Naive thymus-derived CD4-positive, alpha-beta T cell (primary cell): ENCODE results near the gene EPHB4. TPM values are rescaled to one million over a fixed set of nuclear protein-coding genes. Genes with fewer than 3 reads are reported as not detected.

Experiments
- ATAC-seq: fragments of 150-1000 bp; cut with Tn5 transposase; 2 replicates; pipeline ENCODE4 v1.10.0; 2021; ENCODE audit warnings: mild to moderate bottlenecking, moderate library complexity
- CTCF ChIA-PET: fragments of 350-600 bp; sonication (Branson Sonifier 250); formaldehyde crosslinking; loops from one replicate; lab custom pipeline; 2021; ENCODE audit warnings: antibody characterized with exemption; lab: Charles Lee
- POLR2A ChIA-PET: fragments of 350-600 bp; sonication (Branson Sonifier 250); formaldehyde crosslinking; loops from one replicate; lab custom pipeline; 2021; ENCODE audit warnings: antibody characterized with exemption, inconsistent platforms; lab: Charles Lee
- DNase-seq, 9 donors: peaks; one replicate each; pipeline versions ENCODE4 v3.0.0 to v3.0.0-alpha.2; 2020 to 2022; ENCODE audit warnings: mixed read lengths in 1 of 9
- H3K27ac ChIP-seq: one replicate; pipeline ENCODE4 v1.7.0; 2013; ENCODE audit warnings: mild to moderate bottlenecking, low read depth, low read length, moderate library complexity
- H3K27me3 ChIP-seq, 2 donors: one replicate each; pipeline ENCODE4 v1.7.0; 2013; ENCODE audit warnings: low read length in 2 of 2, mild to moderate bottlenecking in 2 of 2, moderate library complexity in 2 of 2; ENCODE audit not compliant: control insufficient read depth in 2 of 2, insufficient read depth in 2 of 2
- H3K36me3 ChIP-seq, 3 experiments: 1 replicate in 2 of 3; 2 replicates in 1 of 3; pipeline ENCODE4 v1.7.0; 2013; ENCODE audit warnings: low read length in 3 of 3, mild to moderate bottlenecking in 3 of 3, moderate library complexity in 1 of 3; ENCODE audit not compliant: insufficient read depth in 3 of 3, control insufficient read depth in 2 of 3
- H3K4me1 ChIP-seq, 2 donors: one replicate each; pipeline ENCODE4 v1.7.0; 2013; ENCODE audit warnings: low read length in 2 of 2, mild to moderate bottlenecking in 2 of 2, moderate library complexity in 1 of 2; ENCODE audit not compliant: control insufficient read depth in 2 of 2, insufficient read depth in 2 of 2
- H3K4me3 ChIP-seq: 2 replicates; pipeline ENCODE4 v1.7.0; 2013; ENCODE audit warnings: mild to moderate bottlenecking, low read length
- H3K9me3 ChIP-seq, 3 experiments: 1 replicate in 2 of 3; 2 replicates in 1 of 3; pipeline ENCODE4 v1.7.0; 2013; ENCODE audit warnings: low read length in 3 of 3; ENCODE audit not compliant: control insufficient read depth in 2 of 3
- H3K27ac Mint-ChIP-seq, 9 donors: one replicate each; pipeline ENCODE4 v1.8.0; 2020 to 2022; ENCODE audit warnings: mixed read lengths in 9 of 9, mild to moderate bottlenecking in 8 of 9, moderate library complexity in 5 of 9, inconsistent platforms in 2 of 9
- H3K27me3 Mint-ChIP-seq, 5 donors: one replicate each; pipeline ENCODE4 v1.8.0; 2021 to 2022; ENCODE audit warnings: mixed read lengths in 5 of 5, mild to moderate bottlenecking in 1 of 5
- H3K36me3 Mint-ChIP-seq, 5 donors: one replicate each; pipeline ENCODE4 v1.8.0; 2020 to 2022; ENCODE audit warnings: mixed read lengths in 5 of 5, mild to moderate bottlenecking in 3 of 5, inconsistent platforms in 1 of 5
- H3K4me1 Mint-ChIP-seq, 7 donors: one replicate each; pipeline ENCODE4 v1.8.0; 2020 to 2022; ENCODE audit warnings: mixed read lengths in 7 of 7, mild to moderate bottlenecking in 3 of 7, inconsistent platforms in 1 of 7
- H3K4me3 Mint-ChIP-seq, 10 donors: one replicate each; pipeline ENCODE4 v1.8.0; 2020 to 2022; ENCODE audit warnings: mild to moderate bottlenecking in 10 of 10, mixed read lengths in 10 of 10, moderate library complexity in 6 of 10, inconsistent platforms in 2 of 10
- H3K9me3 Mint-ChIP-seq, 11 donors: one replicate each; pipeline ENCODE4 v1.8.0; 2020 to 2022; ENCODE audit warnings: mixed read lengths in 11 of 11, mild to moderate bottlenecking in 4 of 11, inconsistent platforms in 1 of 11, moderate library complexity in 1 of 11
- intact Hi-C, 2 donors: fragments of 100-400 bp; cut with micrococcal nuclease; formaldehyde crosslinking; loops; one replicate each; pipeline ENCODE4 v1.15.1; 2023
- polyA plus RNA-seq, 2 donors: library from polyadenylated mRNA; unstranded; fragments of 300-500 nt; fragmentation: Illumina TruSeq; gene quantifications; one replicate each; pipeline ENCODE4 v1.2.3, GENCODE V29; 2021
- total RNA-seq, 6 experiments: library from RNA in 5 of 6; stranded (reverse) in 5 of 6; gene quantifications; 1 replicate in 5 of 6; 2 replicates in 1 of 6; pipeline ENCODE4 v1.2.3 and lab custom pipeline; 2021 to 2026

The EPHB4 gene
- total and polyA plus RNA-seq, 7 experiments from 2014 or later = 0.23 to 13.2 (median 7.3) TPM; not detected in 1

GRCh38 chr7:100867776-100868485 lies 40.6 kb upstream of the EPHB4 start:
- ChIA-PET POLR2A (interaction anchor here (1.0 kb wide), 1 partner anchor 15 kb away, joined by 3 read pairs; the partner anchor contains the start of gene SLC12A9), CTCF (no interaction called here)
- peak overlapping the region; percentile 80 for H3K27ac ChIP-seq
- peak overlapping the region in 8 of 9 donors; percentile 49 to 84 (median 81) for H3K27ac Mint-ChIP-seq
- DNase-seq (no peak), ATAC-seq (no peak)
- peaks cover 0 to 12% (median 0%) of the 10 kb centered on the region in 3 experiments for H3K36me3 ChIP-seq
- intact Hi-C loops = loop anchor here (1.0 to 5.0 kb wide), 3 partner anchors 7 to 161 kb away; partner anchors contain the start of genes POP7 (in 1 of the 2), SLC12A9 (in 1 of the 2) and SRRT (in 1 of the 2)
- H3K27me3 ChIP-seq = no peaks in the 10 kb centered on the region
- H3K4me1 Mint-ChIP-seq = peaks cover 0 to 18% (median 10%) of the 10 kb centered on the region in 7 donors
- no peak overlapping the region for H3K4me3 ChIP-seq
- no peaks in the 10 kb centered on the region for H3K27me3 Mint-ChIP-seq
- peaks cover 0 to 20% (median 7%) of the 10 kb centered on the region in 5 donors for H3K36me3 Mint-ChIP-seq
- no peaks in the 10 kb centered on the region for H3K9me3 ChIP-seq
- peaks cover 0 to 25% of the 10 kb centered on the region in 2 donors for H3K4me1 ChIP-seq
- peaks cover 0 to 2% (median 0%) of the 10 kb centered on the region in 11 donors for H3K9me3 Mint-ChIP-seq
- peak overlapping the region in 8 of 10 donors; percentile 23 to 92 (median 71) for H3K4me3 Mint-ChIP-seq

GRCh38 chr7:100867040-100867775 lies 39.9 kb upstream of the EPHB4 start, which contains the start of gene TRIP6:
Gene TRIP6 (plus strand): TSS chr7:100867387. CDS start chr7:100867498, 111 bp downstream.
- H3K4me1 Mint-ChIP-seq = peaks cover 0 to 17% (median 11%) of the 10 kb centered on the region in 7 donors
- Histone ChIP-seq H3K27ac (peak within 1 kb of the TSS; percentile 80), H3K36me3 (peaks cover 0 to 20% (median 0%) of the 10 kb centered on the region in 3 experiments), H3K4me3 (peak within 1 kb of the TSS; percentile 46), H3K4me1 (peaks cover 0 to 25% of the 10 kb centered on the region in 2 donors), H3K9me3 (no peaks in the 10 kb centered on the region), H3K27me3 (no peaks in the 10 kb centered on the region)
- ATAC-seq (peak; percentile 44), DNase-seq (peak in 4 of 9 donors; percentile 18 to 83 (median 36))
- ChIA-PET CTCF (no interaction called here), POLR2A (interaction anchor here (0.6 to 1.2 kb wide), 3 partner anchors 8 to 325 kb away, joined by 3 to 5 read pairs (median 3); partner anchors contain the start of genes SLC12A9 and SRRT)
- H3K27me3 Mint-ChIP-seq = no peaks in the 10 kb centered on the region
- intact Hi-C loops = loop anchor here (1.0 to 5.0 kb wide), 3 partner anchors 8 to 160 kb away; partner anchors contain the start of genes POP7 (in 1 of the 2), SLC12A9 (in 1 of the 2) and SRRT (in 1 of the 2)
- H3K36me3 Mint-ChIP-seq = peaks cover 0 to 20% (median 4%) of the 10 kb centered on the region in 5 donors
- H3K4me3 Mint-ChIP-seq = peak within 1 kb of the TSS; percentile 69 to 92 (median 80)
- H3K27ac Mint-ChIP-seq = peak within 1 kb of the TSS; percentile 62 to 95 (median 84)
- H3K9me3 Mint-ChIP-seq = no peaks in the 10 kb centered on the region

GRCh38 chr7:100866729-100867039 lies 39.4 kb upstream of the EPHB4 start:
- CTCF ChIA-PET = no interaction called here
- no peaks in the 10 kb centered on the region for H3K27me3 ChIP-seq
- Mint-ChIP-seq H3K36me3 (peaks cover 0 to 18% (median 4%) of the 10 kb centered on the region in 5 donors), H3K4me3 (peak overlapping the region; percentile 69 to 92 (median 80)), H3K4me1 (peaks cover 0 to 17% (median 11%) of the 10 kb centered on the region in 7 donors), H3K9me3 (no peaks in the 10 kb centered on the region), H3K27ac (peak overlapping the region; percentile 43 to 95 (median 84)), H3K27me3 (no peaks in the 10 kb centered on the region)
- peak overlapping the region; percentile 46 for H3K4me3 ChIP-seq
- H3K36me3 ChIP-seq = peaks cover 0 to 25% (median 0%) of the 10 kb centered on the region in 3 experiments
- no peak for DNase-seq
- H3K9me3 ChIP-seq = no peaks in the 10 kb centered on the region
- ATAC-seq = no peak
- H3K27ac ChIP-seq = peak overlapping the region; percentile 80
- H3K4me1 ChIP-seq = peaks cover 0 to 25% of the 10 kb centered on the region in 2 donors
- intact Hi-C loops = loop anchor here (1.0 to 5.0 kb wide), 4 partner anchors 9 to 159 kb away; partner anchors contain the start of genes SLC12A9 (in 2 of the 2), POP7 (in 1 of the 2) and SRRT (in 1 of the 2)
- POLR2A ChIA-PET = interaction anchor here (0.6 to 1.2 kb wide), 2 partner anchors 8 to 324 kb away, joined by 3 to 5 read pairs; partner anchors contain the start of gene SRRT

- intact Hi-C loops = loop anchor here (1.0 to 5.0 kb wide), 3 partner anchors 13 to 159 kb away; partner anchors contain the start of genes SLC12A9 (in 2 of the 2) and POP7 (in 1 of the 2)
- no peaks in the 10 kb centered on the region for H3K9me3 ChIP-seq
- Mint-ChIP-seq H3K27me3 (no peaks in the 10 kb centered on the region), H3K9me3 (no peaks in the 10 kb centered on the region), H3K36me3 (peaks cover 0 to 14% (median 4%) of the 10 kb centered on the region in 5 donors), H3K4me1 (peaks cover 0 to 17% (median 11%) of the 10 kb centered on the region in 7 donors), H3K27ac (peak overlapping the region in 8 of 9 donors; percentile 62 to 95 (median 81)), H3K4me3 (peak overlapping the region; percentile 56 to 92 (median 77))
- peak in 6 of 9 donors; percentile 31 to 55 (median 44) for DNase-seq
- H3K4me1 ChIP-seq = peaks cover 0 to 25% of the 10 kb centered on the region in 2 donors
- no peaks in the 10 kb centered on the region for H3K27me3 ChIP-seq
- H3K4me3 ChIP-seq = peak overlapping the region; percentile 46
- CTCF ChIA-PET = no interaction called here
- H3K36me3 ChIP-seq = peaks cover 0 to 30% (median 0%) of the 10 kb centered on the region in 3 experiments
- POLR2A ChIA-PET = interaction anchor here (0.6 to 1.2 kb wide), 2 partner anchors 9 to 324 kb away, joined by 3 to 5 read pairs; partner anchors contain the start of gene SRRT
- H3K27ac ChIP-seq = peak overlapping the region; percentile 80
- ATAC-seq = peak; percentile 65
Observed at GRCh38 chr7:100865938-100866728, 38.8 kb upstream of the EPHB4 start.

- Histone ChIP-seq H3K4me1 (peaks cover 0 to 25% of the 10 kb centered on the region in 2 donors), H3K27me3 (no peaks in the 10 kb centered on the region), H3K9me3 (no peaks in the 10 kb centered on the region), H3K4me3 (no peak overlapping the region), H3K36me3 (peaks cover 0 to 37% (median under 1%) of the 10 kb centered on the region in 3 experiments), H3K27ac (peak overlapping the region; percentile 80)
- ChIA-PET CTCF (no interaction called here), POLR2A (interaction anchor here (0.9 kb wide), 1 partner anchor 22 kb away, joined by 3 read pairs; no protein-coding TSS in a partner anchor)
- no peak for DNase-seq
- ATAC-seq = no peak
- intact Hi-C loops = loop anchor here in 1 of 2 donors (5.0 kb wide), 1 partner anchor 158 kb away; the partner anchor contains the start of gene POP7
- Mint-ChIP-seq H3K4me3 (peak overlapping the region in 7 of 10 donors; percentile 10 to 78 (median 61)), H3K4me1 (peaks cover 0 to 17% (median 11%) of the 10 kb centered on the region in 7 donors), H3K27me3 (no peaks in the 10 kb centered on the region), H3K36me3 (peaks cover 0 to 20% (median 9%) of the 10 kb centered on the region in 5 donors), H3K27ac (peak overlapping the region in 7 of 9 donors; percentile 3 to 84 (median 68)), H3K9me3 (no peaks in the 10 kb centered on the region)
Observed at GRCh38 chr7:100865372-100865911, 38.1 kb upstream of the EPHB4 start.
